T-cell (primary cell): Measurements from ENCODE around the gene GLRX. TPM values are rescaled to one million over a fixed set of nuclear protein-coding genes. Genes with fewer than 3 reads are reported as not detected.

Source experiments
- ATAC-seq, 4 experiments: fragments of 200-7000 bp in 3 of 4; fragments of 150-1000 bp in 1 of 4; cut with Tn5 transposase; replicated peaks in 1 of 4; 1 replicate in 3 of 4; 2 replicates in 1 of 4; pipeline ENCODE4 v1.10.0; 2021; ENCODE audit warnings: moderate library complexity in 3 of 4, mild to moderate bottlenecking in 2 of 4, moderate number of reproducible peaks in 1 of 4
- CTCF ChIA-PET, 2 donors: fragments of 300-600 bp; sonication (Branson Sonifier 250); formaldehyde crosslinking; loops; one replicate each; lab custom pipeline; 2022; ENCODE audit warnings: antibody characterized with exemption in 2 of 2; lab: Charles Lee
- POLR2A ChIA-PET, 2 donors: fragments of 300-600 bp; sonication (Branson Sonifier 250); formaldehyde crosslinking; loops; one replicate each; lab custom pipeline; 2022; ENCODE audit warnings: antibody characterized with exemption in 2 of 2; lab: Charles Lee
- DNase-seq, 35 experiments: peaks; one replicate each; pipeline versions ENCODE4 v3.0.0 to v3.0.0-alpha.2; 2013 to 2023
- H3K27ac ChIP-seq: one replicate; pipeline ENCODE4 v1.5.1; 2013; ENCODE audit warnings: low read length
- H3K27me3 ChIP-seq, 2 experiments: replicated peaks in 1 of 2; 1 replicate in 1 of 2; 2 replicates in 1 of 2; pipeline versions ENCODE4 v1.6.1 to v1.7.0; 2013; ENCODE audit warnings: low read length in 1 of 2, mixed read lengths in 1 of 2; ENCODE audit not compliant: control insufficient read depth in 2 of 2, insufficient read depth in 2 of 2; ENCODE audit errors: extremely low read depth in 1 of 2
- H3K36me3 ChIP-seq, 2 donors: 1 replicate in 1 of 2; 2 replicates in 1 of 2; pipeline versions ENCODE4 v1.6.1 to v1.7.0; 2013; ENCODE audit warnings: low read length in 1 of 2; ENCODE audit not compliant: control insufficient read depth in 2 of 2, insufficient read depth in 1 of 2; ENCODE audit errors: extremely low read depth in 1 of 2
- H3K4me1 ChIP-seq, 2 experiments: 1 replicate in 1 of 2; 2 replicates in 1 of 2; pipeline versions ENCODE4 v1.6.1 to v1.7.0; 2013; ENCODE audit warnings: low read length in 2 of 2, mixed read lengths in 1 of 2; ENCODE audit not compliant: insufficient read depth in 2 of 2, control insufficient read depth in 1 of 2; ENCODE audit errors: extremely low read depth in 1 of 2
- H3K4me3 ChIP-seq, 2 donors: 1 replicate in 1 of 2; 2 replicates in 1 of 2; pipeline versions ENCODE4 v1.5.1 to v1.7.0; 2013; ENCODE audit warnings: mild to moderate bottlenecking in 2 of 2, low read length in 1 of 2, moderate library complexity in 1 of 2; ENCODE audit not compliant: control insufficient read depth in 1 of 2; ENCODE audit errors: extremely low read depth in 1 of 2
- H3K9me3 ChIP-seq: 2 replicates; pipeline ENCODE4 v1.7.0; 2013
- H3K27ac Mint-ChIP-seq, 2 donors: one replicate each; pipeline ENCODE4 v1.8.0; 2020 to 2021; ENCODE audit warnings: mild to moderate bottlenecking in 2 of 2, mixed read lengths in 2 of 2
- H3K27me3 Mint-ChIP-seq, 2 donors: one replicate each; pipeline ENCODE4 v1.8.0; 2021 to 2022; ENCODE audit warnings: mixed read lengths in 2 of 2
- H3K36me3 Mint-ChIP-seq: one replicate; pipeline ENCODE4 v1.8.0; 2021; ENCODE audit warnings: mixed read lengths
- H3K4me1 Mint-ChIP-seq, 3 donors: one replicate each; pipeline ENCODE4 v1.8.0; 2020 to 2022; ENCODE audit warnings: mixed read lengths in 3 of 3, mild to moderate bottlenecking in 1 of 3
- H3K4me3 Mint-ChIP-seq, 3 donors: one replicate each; pipeline ENCODE4 v1.8.0; 2020 to 2022; ENCODE audit warnings: mild to moderate bottlenecking in 3 of 3, mixed read lengths in 3 of 3, moderate library complexity in 3 of 3
- H3K9me3 Mint-ChIP-seq, 3 donors: one replicate each; pipeline ENCODE4 v1.8.0; 2020 to 2022; ENCODE audit warnings: mixed read lengths in 3 of 3
- WGBS: methylation state at CpG from one replicate; pipeline ENCODE4 v1.1.5; 2013; ENCODE audit warnings: missing lambda C conversion rate; ENCODE audit not compliant: insufficient coverage; 5-methylcytosine and 5-hydroxymethylcytosine counted together
- total RNA-seq, 35 experiments: library from RNA in 6 of 35; stranded (reverse) in 6 of 35; fragments of 120-200 nt in 1 of 35; gene quantifications; one replicate each; pipeline versions ENCODE4 v1.2.1 to v1.2.4 and lab custom pipeline; 2013 to 2026

The GLRX gene
- total RNA-seq, 5 donors from 2014 or later (not counting 1 experiment from before 2014, with no cell fraction given), result 27.6 to 73.3 (median 56.8) TPM

- H3K4me3 Mint-ChIP-seq, result no peak overlapping the region
- H3K27me3 Mint-ChIP-seq, result no peaks in the 10 kb centered on the region
- Histone ChIP-seq H3K4me1 (no peaks in the 10 kb centered on the region), H3K4me3 (no peak overlapping the region), H3K36me3 (no peaks in the 10 kb centered on the region), H3K27ac (no peak overlapping the region), H3K27me3 (peaks cover 0 to 4% of the 10 kb centered on the region in 2 experiments), H3K9me3 (no peaks in the 10 kb centered on the region)
- ChIA-PET POLR2A (interaction anchor here (0.6 to 0.7 kb wide), 2 partner anchors 41 to 1667 kb away, joined by 3 to 4 read pairs; no protein-coding TSS in a partner anchor), CTCF (interaction anchor here (1.0 to 2.6 kb wide), 4 partner anchors 10 to 13 kb away, joined by 3 to 10 read pairs (median 6); no protein-coding TSS in a partner anchor)
- ATAC-seq (no peak), DNase-seq (no peak)
- 97% methylated on average over 9 of the region's 9 CpGs for WGBS
- H3K27ac Mint-ChIP-seq, result no peak overlapping the region
- no peaks in the 10 kb centered on the region for H3K36me3 Mint-ChIP-seq
- peaks cover 0 to 3% (median 0%) of the 10 kb centered on the region in 3 donors for H3K4me1 Mint-ChIP-seq
- no peaks in the 10 kb centered on the region for H3K9me3 Mint-ChIP-seq
These were observed 53.8 kb downstream of the GLRX start for GRCh38 chr5:95768731-95769130.

- Histone ChIP-seq H3K4me3 (no peak overlapping the region), H3K9me3 (no peaks in the 10 kb centered on the region), H3K27ac (no peak overlapping the region), H3K4me1 (peaks cover 12 to 23% of the 10 kb centered on the region in 2 experiments), H3K27me3 (peaks cover 0 to 3% of the 10 kb centered on the region in 2 experiments), H3K36me3 (no peaks in the 10 kb centered on the region)
- no peaks in the 10 kb centered on the region for H3K9me3 Mint-ChIP-seq
- no peaks in the 10 kb centered on the region for H3K27me3 Mint-ChIP-seq
- DNase-seq (no peak), ATAC-seq (no peak)
- ChIA-PET CTCF (no interaction called here), POLR2A (no interaction called here)
- H3K4me1 Mint-ChIP-seq, result peaks cover 30 to 35% (median 34%) of the 10 kb centered on the region in 3 donors
- WGBS, result 71% methylated on average over 1 of the region's 6 CpGs
- no peaks in the 10 kb centered on the region for H3K36me3 Mint-ChIP-seq
- H3K27ac Mint-ChIP-seq, result no peak overlapping the region
- H3K4me3 Mint-ChIP-seq, result no peak overlapping the region
These were observed 58.6 kb downstream of the GLRX start for GRCh38 chr5:95763941-95764340.

Other genes starting within 250 kb of the GLRX start
- 1 to 10 TPM; 1.2 to 2.2 (median 1.6) TPM for gene GPR150, start 202.6 kb downstream of the GLRX start, total RNA-seq
- 1 to 10 TPM; 4.2 to 8.3 (median 5.6) TPM for gene RFESD, start 175.9 kb downstream of the GLRX start, total RNA-seq
- gene SPATA9, start 139.7 kb downstream of the GLRX start, total RNA-seq, result not detected
- gene RHOBTB3, start 91.4 kb downstream of the GLRX start, total RNA-seq, result 1 to 10 TPM; 2.6 to 4.8 (median 3.6) TPM
- 10 to 100 TPM; 10.3 to 57.8 (median 11.3) TPM for gene ELL2, start 139.1 kb upstream of the GLRX start, total RNA-seq